ENCODE data around the gene PDIA6.

- no peak for TF ChIP-seq MXI1 (IDR thresholded peaks at IDR 0.05; ENCODE audit: low read depth, low read length)
- TF ChIP-seq RAD21 (IDR thresholded peaks at IDR 0.05; ENCODE audit: insufficient read depth, low read depth, low read length): no peak
- TF ChIP-seq EP300 (IDR thresholded peaks at IDR 0.05; ENCODE audit: borderline replicate concordance in 1 of 2, control insufficient read depth in 1 of 2, low read depth in 2 of 2, low read length in 2 of 2): no peak
- TF ChIP-seq TCF12 (IDR thresholded peaks at IDR 0.05; ENCODE audit: low read depth, low read length): no peak
- TF ChIP-seq JUND (IDR thresholded peaks at IDR 0.05; ENCODE audit: low read depth, low read length): no peak
- peak; percentile 80; the same call in 1 of the 2 replicates for TF ChIP-seq TAF1 (IDR thresholded peaks at IDR 0.05; ENCODE audit: borderline replicate concordance, low read depth, low read length)
Observed at GRCh38 chr2:10812362-10813162, at the start of gene PDIA6.

All from GM12878 (cell line).